ENCODE data around the gene EFCAB5. TPM values are rescaled to one million over a fixed set of nuclear protein-coding genes. Genes with fewer than 3 reads are reported as not detected.

The EFCAB5 gene
- total and polyA plus RNA-seq, 2 of the 13 experiments (the other 11 are each of a cell fraction or from before 2014, with no cell fraction given): 0.15 TPM; not detected in 1

DNA sequence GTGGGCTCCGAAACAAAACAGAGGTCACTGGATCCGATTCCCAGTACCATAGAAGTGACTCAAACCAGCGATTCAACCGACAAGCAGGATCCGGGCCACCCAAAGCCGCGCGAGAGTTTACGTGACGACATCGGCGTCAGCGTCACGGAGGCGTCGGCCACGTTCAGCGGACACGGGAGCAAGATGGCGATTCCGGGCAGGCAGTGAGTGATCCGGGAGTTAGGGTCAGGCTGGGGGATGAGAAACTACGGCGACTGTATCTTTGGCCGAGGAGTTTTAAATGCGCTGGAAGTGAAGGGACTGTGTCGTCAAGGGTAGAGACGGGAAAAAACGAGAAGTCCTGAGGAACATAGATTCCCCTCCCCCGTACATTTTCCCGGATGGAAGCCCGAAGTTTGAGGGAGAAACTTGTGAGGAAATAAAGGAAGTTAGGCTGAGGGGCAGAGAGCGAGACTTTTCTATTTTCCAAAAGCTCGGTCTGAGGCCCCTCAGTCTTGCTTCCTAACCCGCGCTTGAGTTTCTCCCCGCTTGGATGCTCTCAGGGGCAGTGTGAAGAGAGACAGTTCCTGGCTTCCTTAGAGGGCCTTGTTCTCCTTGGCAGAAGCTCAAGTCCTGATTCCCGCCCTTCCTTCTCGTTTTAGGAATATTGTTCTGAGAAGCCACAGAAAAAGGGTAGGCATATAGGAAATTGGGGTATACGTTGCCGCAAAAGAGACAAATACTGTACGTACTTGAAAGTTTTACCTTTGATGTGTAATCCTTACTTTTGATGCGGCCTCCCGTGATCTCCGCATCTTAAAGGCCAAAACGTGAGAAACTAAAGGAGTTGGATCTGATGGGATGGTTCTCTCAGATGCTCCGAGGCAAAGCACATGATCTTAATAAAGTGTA is 175.5 kb downstream of the EFCAB5 start, which contains the start of gene NSRP1 (continued):
- peak; percentile 51; the same call in 1 of the 2 replicates for TF ChIP-seq ZNF431 (CRISPR knock-in tag; IDR thresholded peaks at IDR 0.05; ENCODE audit: borderline replicate concordance, low read depth)
- TF ChIP-seq E2F2 (CRISPR knock-in tag; IDR thresholded peaks at IDR 0.05; ENCODE audit: borderline replicate concordance): no peak
- TF ChIP-seq, protein P1, sequence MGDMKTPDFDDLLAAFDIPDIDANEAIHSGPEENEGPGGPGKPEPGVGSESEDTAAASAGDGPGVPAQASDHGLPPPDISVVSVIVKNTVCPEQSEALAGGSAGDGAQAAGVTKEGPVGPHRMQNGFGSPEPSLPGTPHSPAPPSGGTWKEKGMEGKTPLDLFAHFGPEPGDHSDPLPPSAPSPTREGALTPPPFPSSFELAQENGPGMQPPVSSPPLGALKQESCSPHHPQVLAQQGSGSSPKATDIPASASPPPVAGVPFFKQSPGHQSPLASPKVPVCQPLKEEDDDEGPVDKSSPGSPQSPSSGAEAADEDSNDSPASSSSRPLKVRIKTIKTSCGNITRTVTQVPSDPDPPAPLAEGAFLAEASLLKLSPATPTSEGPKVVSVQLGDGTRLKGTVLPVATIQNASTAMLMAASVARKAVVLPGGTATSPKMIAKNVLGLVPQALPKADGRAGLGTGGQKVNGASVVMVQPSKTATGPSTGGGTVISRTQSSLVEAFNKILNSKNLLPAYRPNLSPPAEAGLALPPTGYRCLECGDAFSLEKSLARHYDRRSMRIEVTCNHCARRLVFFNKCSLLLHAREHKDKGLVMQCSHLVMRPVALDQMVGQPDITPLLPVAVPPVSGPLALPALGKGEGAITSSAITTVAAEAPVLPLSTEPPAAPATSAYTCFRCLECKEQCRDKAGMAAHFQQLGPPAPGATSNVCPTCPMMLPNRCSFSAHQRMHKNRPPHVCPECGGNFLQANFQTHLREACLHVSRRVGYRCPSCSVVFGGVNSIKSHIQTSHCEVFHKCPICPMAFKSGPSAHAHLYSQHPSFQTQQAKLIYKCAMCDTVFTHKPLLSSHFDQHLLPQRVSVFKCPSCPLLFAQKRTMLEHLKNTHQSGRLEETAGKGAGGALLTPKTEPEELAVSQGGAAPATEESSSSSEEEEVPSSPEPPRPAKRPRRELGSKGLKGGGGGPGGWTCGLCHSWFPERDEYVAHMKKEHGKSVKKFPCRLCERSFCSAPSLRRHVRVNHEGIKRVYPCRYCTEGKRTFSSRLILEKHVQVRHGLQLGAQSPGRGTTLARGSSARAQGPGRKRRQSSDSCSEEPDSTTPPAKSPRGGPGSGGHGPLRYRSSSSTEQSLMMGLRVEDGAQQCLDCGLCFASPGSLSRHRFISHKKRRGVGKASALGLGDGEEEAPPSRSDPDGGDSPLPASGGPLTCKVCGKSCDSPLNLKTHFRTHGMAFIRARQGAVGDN (CRISPR knock-in tag; IDR thresholded peaks at IDR 0.05): peak; percentile 90
- TF ChIP-seq ZNF292 (CRISPR knock-in tag; IDR thresholded peaks at IDR 0.05; ENCODE audit: borderline replicate concordance, low read depth): peak; percentile 23; the same call in 1 of the 2 replicates
- no peak for TF ChIP-seq ZNF407 (CRISPR knock-in tag; IDR thresholded peaks at IDR 0.05; ENCODE audit: not compliant biosample characterization)
- TF ChIP-seq ZNF678 (CRISPR knock-in tag; IDR thresholded peaks at IDR 0.05): no peak
- no peak for TF ChIP-seq KLF13 (CRISPR knock-in tag; IDR thresholded peaks at IDR 0.05)
- TF ChIP-seq ZNF263 (CRISPR knock-in tag; IDR thresholded peaks at IDR 0.05): no peak; the same call in 1 of the 2 replicates
- TF ChIP-seq ZNF510 (CRISPR knock-in tag; IDR thresholded peaks at IDR 0.05; ENCODE audit: low read depth): peak; percentile 44; the same call in 1 of the 2 replicates
- TF ChIP-seq HNF4G (IDR thresholded peaks at IDR 0.05; ENCODE audit: borderline replicate concordance, low read depth, low read length): no peak
- TF ChIP-seq HNF4G (CRISPR knock-in tag; IDR thresholded peaks at IDR 0.05; ENCODE audit: borderline replicate concordance, low read depth): no peak
- no peak for TF ChIP-seq SATB2 (CRISPR knock-in tag; IDR thresholded peaks at IDR 0.05)
- no peak for TF ChIP-seq ZSCAN20 (CRISPR knock-in tag; IDR thresholded peaks at IDR 0.05; ENCODE audit: borderline replicate concordance)
- no peak for TF ChIP-seq KDM4B (CRISPR knock-in tag; IDR thresholded peaks at IDR 0.05)
